Measurements from ENCODE around the gene LRRC59.

GRCh38 chr17:50389534-50389933 is 7.8 kb downstream of the LRRC59 start:
- TF ChIP-seq CTCF (IDR thresholded peaks at IDR 0.05; ENCODE audit: low read depth, low read length) (no peak), POLR2A (IDR thresholded peaks at IDR 0.05; ENCODE audit: extremely low read depth, insufficient read length) (no peak)
